HUES6 (cell line): ENCODE data around the gene FGGY.
"Not testable (repeated sequence)": the region's sequence is repeated elsewhere in the genome, so short reads cannot be mapped to it uniquely, and the experiment has no call there.

Experiments
- H3K27ac ChIP-seq: 2 replicates; pipeline ENCODE4 v1.7.0; 2013; ENCODE audit warnings: low read depth, mild to moderate bottlenecking, low read length, inconsistent platforms
- H3K27me3 ChIP-seq: 2 replicates; pipeline ENCODE4 v1.6.1; 2013; ENCODE audit warnings: low read length; ENCODE audit not compliant: control insufficient read depth, insufficient read depth
- H3K36me3 ChIP-seq: 2 replicates; pipeline ENCODE4 v1.6.1; 2013; ENCODE audit warnings: low read length; ENCODE audit not compliant: control insufficient read depth, insufficient read depth
- H3K4me1 ChIP-seq: 2 replicates; pipeline ENCODE4 v1.6.1; 2013; ENCODE audit warnings: low read length; ENCODE audit not compliant: control insufficient read depth, insufficient read depth
- H3K4me3 ChIP-seq: 2 replicates; pipeline ENCODE4 v1.5.1; 2013; ENCODE audit warnings: low read depth, low read length
- H3K9ac ChIP-seq: one replicate; pipeline ENCODE4 v1.6.1; 2013; ENCODE audit warnings: mild to moderate bottlenecking, low read length
- H3K9me3 ChIP-seq: 2 replicates; pipeline ENCODE4 v1.6.1; 2013; ENCODE audit warnings: low read depth, low read length; ENCODE audit not compliant: control insufficient read depth, insufficient read depth

Gene FGGY

DNA sequence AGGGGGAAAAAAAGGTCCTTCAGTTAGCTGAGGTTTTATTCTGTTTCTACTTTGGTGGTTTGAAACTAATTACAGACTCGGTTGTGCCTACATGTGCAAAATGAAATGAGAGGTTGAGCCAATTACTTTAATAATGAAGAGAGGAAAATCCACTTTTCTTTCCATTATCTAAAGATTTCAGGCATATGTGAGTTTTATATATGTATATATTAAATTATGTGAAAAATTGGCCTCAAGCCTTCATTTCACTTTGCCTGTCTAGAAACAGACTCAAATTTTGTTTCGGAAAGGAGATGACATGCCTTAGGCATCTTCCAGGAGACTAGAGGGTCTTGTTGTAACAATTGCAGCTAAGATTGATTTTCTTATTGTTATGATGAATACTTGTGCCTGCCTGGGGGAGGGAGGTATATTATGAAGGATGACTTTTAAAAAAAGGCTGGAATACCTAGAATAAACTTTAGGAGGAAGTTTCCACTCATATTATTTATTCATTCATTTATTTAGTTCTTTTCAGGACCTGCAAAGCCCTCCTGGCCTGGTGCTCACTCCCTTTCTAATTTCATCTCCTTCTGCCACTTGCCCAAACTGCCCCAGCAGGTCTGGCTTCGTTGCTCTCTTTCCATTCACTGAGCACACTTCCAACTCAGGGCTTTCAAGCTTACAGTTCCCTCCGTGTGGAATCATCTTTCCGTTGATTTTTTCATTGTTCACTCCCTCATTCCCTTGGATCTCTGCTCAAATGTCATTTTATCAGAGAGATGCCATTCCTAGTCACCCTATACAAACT, 423.6 kb downstream of the FGGY start:
- Histone ChIP-seq H3K27ac (no peak overlapping the region), H3K27me3 (no peaks in the 10 kb centered on the region), H3K9ac (no peak overlapping the region), H3K4me1 (0 out of 2 replicates have a peak, but pooled peaks cover 4% of the 10 kb centered on the region), H3K4me3 (no peak overlapping the region), H3K9me3 (peaks cover 4% of the 10 kb centered on the region; the same call in 1 of the 2 replicates), H3K36me3 (no peaks in the 10 kb centered on the region)

DNA sequence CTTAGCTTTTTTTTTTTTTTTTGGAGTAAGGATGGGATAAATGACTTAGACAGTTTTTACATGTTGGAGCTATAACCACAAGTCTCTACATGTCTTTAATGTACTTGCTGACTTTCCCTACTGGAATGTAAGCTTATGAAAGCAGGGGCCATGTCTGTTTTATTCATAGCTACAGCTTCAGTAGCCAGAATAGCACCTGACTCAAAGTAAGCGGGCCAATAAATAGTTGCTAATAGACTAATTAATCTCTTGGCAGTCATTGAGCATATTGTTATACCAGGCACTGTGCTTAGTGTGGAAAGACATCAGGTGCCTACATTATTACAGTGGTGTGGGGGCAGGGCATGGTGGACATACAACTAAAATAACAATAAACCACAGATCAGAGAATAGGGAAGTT, 433.4 kb downstream of the FGGY start:
- no peak overlapping the region for H3K27ac ChIP-seq

DNA sequence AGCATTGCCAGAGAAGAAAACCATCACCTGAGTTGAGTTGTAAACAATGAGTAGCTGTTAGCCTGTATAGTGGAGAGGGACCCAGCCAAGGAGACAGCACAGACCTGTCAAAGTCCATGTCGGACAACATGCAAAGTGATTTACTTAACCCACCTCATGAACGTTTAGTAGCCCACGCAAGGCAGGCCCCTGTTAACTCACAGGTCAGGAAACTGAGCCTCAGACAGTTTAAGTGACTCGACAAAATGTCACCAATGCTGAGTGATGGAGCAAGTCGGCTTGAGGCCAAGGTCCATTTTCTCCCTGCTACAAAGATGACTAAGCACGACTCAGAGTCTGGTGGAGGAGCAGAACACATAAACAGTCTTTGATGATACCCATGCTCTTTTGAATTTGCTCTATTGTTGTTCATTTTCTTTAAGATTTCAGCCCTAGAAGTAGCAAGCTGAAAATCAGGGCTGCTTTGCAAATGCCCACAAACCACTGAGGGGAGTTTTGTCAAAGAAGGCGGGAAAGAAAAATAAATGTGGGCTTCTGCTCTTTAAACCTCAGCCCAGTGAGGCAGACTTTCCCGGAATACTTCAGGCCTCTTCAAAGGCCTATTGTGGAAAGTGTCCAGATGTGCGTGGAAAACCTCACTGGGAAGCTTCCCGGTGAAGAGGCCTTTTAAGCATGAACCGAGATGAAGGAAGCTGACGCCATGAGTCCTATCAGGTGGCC, 434.0 kb downstream of the FGGY start:
- Histone ChIP-seq H3K27ac (no peak overlapping the region), H3K9ac (no peak overlapping the region)

More for the DNA sequence above, 433.4 kb downstream of the FGGY start:
- Histone ChIP-seq H3K4me3 (no peak overlapping the region), H3K27me3 (no peaks in the 10 kb centered on the region), H3K9me3 (peaks cover 3% of the 10 kb centered on the region), H3K4me1 (peaks cover 11% of the 10 kb centered on the region), H3K9ac (no peak overlapping the region), H3K36me3 (no peaks in the 10 kb centered on the region)

GRCh38 chr1:59731591-59731990, 434.7 kb downstream of the FGGY start:
- H3K4me1 ChIP-seq = peaks cover 11% of the 10 kb centered on the region
- no peak overlapping the region for H3K4me3 ChIP-seq
- H3K27me3 ChIP-seq = no peaks in the 10 kb centered on the region
- H3K36me3 ChIP-seq = no peaks in the 10 kb centered on the region
- H3K9me3 ChIP-seq = peaks cover 14% of the 10 kb centered on the region
- H3K9ac ChIP-seq = no peak overlapping the region
- no peak overlapping the region for H3K27ac ChIP-seq

More for the DNA sequence above, 434.0 kb downstream of the FGGY start:
- H3K9me3 ChIP-seq = peaks cover 8% of the 10 kb centered on the region
- H3K4me1 ChIP-seq = peaks cover 11% of the 10 kb centered on the region
- no peaks in the 10 kb centered on the region for H3K36me3 ChIP-seq
- H3K4me3 ChIP-seq = no peak overlapping the region
- no peaks in the 10 kb centered on the region for H3K27me3 ChIP-seq

DNA sequence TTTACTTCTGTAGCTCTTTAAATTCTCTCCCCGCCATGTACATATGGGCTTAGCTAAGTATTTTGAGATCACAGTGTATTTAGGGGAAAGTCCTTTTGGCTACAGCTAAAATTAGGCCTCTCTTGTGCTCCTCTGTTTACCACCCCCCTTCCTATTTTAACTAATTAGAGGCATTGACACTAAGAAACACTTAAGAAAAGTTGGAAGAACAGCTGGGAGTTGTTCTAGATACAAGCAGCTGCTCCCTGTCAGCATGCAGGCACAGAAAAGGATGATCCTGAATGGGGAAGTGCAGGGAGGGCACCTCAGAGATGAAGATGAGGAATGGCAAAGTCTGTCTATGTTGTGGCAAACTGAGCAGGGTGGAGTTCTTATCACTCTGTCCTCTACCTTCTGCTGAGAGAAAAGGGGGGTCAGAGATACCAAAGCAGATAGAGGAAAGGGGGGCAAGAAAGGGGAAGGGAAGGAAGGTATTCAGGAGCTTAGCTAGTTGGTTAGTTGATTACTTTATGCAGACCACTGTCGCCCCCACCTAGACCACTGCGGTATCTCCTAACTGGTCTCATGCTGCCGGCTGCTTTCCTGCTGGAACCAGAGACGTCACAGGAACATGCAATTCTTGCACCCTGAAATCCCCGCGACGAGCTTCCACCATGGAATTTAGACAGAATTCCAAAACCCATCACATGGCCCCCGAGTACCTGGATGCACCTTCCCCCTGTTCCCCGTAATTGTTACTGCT, 435.5 kb downstream of the FGGY start:
- Histone ChIP-seq H3K4me1 (peaks cover 11% of the 10 kb centered on the region), H3K36me3 (no peaks in the 10 kb centered on the region), H3K4me3 (no peak overlapping the region), H3K9me3 (peaks cover 22% of the 10 kb centered on the region), H3K27ac (no peak overlapping the region), H3K9ac (no peak overlapping the region), H3K27me3 (no peaks in the 10 kb centered on the region)

DNA sequence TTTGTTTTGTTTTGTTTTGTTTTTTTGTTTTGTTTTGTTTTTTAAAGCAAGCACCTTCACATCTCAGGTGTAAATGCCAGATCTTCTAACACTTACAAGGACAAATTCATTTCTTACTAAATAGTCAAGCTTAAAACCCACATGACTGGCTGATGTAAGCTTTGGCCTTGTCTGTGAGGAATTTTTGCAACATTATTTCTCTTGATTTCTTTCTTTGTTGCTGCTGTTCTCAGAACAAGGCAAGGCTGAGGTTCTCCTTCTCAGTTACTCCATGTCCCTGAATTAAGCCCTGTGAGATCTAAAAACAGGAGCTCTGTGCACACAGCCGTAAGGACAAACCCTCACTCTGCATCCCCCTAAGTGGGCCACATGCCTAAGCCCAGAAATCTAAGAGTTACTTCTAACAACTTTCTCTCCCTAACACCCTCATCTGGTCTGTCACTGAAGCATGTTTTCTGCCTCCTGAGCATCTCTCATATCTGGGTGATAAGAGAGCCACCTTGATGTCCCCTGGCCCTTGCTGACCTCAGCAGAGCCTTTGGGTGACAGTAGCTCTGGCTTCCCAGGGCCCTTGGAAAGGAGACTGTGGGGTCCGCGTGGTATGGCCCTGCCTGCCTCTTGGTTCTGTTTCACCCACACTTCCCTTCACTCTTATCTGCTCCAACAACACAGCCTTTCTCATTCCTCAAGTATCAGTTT, 436.7 kb downstream of the FGGY start:
- H3K4me3 ChIP-seq = no peak overlapping the region
- peaks cover 11% of the 10 kb centered on the region for H3K4me1 ChIP-seq
- no peaks in the 10 kb centered on the region for H3K27me3 ChIP-seq
- no peaks in the 10 kb centered on the region for H3K36me3 ChIP-seq
- H3K9me3 ChIP-seq = peaks cover 27% of the 10 kb centered on the region
- H3K27ac ChIP-seq = no peak overlapping the region
- H3K9ac ChIP-seq = no peak overlapping the region

DNA sequence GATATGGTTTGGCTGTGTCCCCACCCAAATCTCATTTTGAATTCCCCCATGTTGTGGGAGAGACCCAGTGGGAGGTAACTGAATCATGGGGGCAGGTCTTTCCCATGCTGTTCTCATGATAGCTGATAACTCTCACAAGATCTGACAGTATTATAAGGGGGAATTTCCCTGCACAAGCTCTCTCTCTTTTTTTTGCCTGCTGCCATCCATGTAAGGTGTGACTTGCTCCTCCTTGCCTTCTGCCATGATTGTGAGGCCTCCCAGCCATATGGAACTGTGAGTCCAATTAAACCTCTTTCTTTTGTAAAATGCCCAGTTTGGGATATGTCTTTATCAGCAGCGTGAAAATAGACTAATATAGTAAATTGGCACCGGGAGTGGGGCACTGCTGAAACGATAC, 439.0 kb downstream of the FGGY start:
- not testable (repeated sequence) for H3K27ac ChIP-seq, H3K27me3 ChIP-seq, H3K9ac ChIP-seq, H3K36me3 ChIP-seq, H3K4me1 ChIP-seq, H3K4me3 ChIP-seq
- peaks cover 27% of the 10 kb centered on the region for H3K9me3 ChIP-seq

DNA sequence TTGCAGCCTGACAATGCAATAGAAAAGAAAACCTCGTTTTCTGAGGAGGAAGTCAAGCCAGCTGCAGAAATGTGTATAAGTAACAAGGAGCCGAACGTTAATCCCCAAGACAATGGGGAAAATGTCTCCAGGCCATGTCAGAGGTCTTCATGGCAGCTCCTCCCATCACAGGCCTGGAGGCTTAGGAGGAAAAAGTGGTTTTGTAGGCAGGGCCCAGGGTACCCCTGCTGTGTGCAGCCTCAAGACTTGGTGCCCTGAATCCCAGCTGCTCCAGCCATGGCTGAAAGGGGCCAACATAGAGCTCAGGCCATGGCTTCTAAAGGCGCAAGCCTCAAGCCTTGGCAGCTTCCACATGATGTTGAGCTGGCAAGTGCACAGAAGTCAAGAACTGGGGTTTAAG, 439.9 kb downstream of the FGGY start:
- no peaks in the 10 kb centered on the region for H3K36me3 ChIP-seq

GRCh38 chr1:59737638-59738037, 440.7 kb downstream of the FGGY start:
- Histone ChIP-seq H3K4me1 (no peaks in the 10 kb centered on the region), H3K27me3 (no peaks in the 10 kb centered on the region), H3K4me3 (no peak overlapping the region), H3K36me3 (no peaks in the 10 kb centered on the region), H3K27ac (no peak overlapping the region), H3K9ac (no peak overlapping the region), H3K9me3 (peaks cover 27% of the 10 kb centered on the region)

More for the DNA sequence above, 439.9 kb downstream of the FGGY start:
- no peak overlapping the region for H3K9ac ChIP-seq
- no peak overlapping the region for H3K4me3 ChIP-seq
- no peaks in the 10 kb centered on the region for H3K4me1 ChIP-seq
- H3K27ac ChIP-seq = no peak overlapping the region
- peaks cover 27% of the 10 kb centered on the region for H3K9me3 ChIP-seq
- no peaks in the 10 kb centered on the region for H3K27me3 ChIP-seq

DNA sequence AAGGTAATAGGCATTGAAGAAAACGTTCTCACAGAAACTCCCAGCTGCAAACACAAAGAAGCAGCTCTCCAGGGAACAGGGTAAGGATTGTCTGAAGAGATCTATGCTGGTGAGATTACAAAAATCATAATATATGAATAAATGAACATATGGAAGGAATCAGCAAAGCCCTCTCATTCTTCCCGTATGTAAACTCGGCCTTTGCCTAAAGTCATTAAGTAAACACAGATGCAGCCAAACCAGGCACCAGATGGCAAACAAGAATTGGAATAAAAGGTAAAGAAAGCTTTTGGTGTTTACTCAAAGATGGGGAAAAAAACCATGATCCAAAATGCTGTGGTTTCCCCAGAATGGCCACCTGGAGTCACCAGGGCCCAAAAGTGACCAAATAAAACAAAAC, 441.3 kb downstream of the FGGY start:
- no peak overlapping the region for H3K4me3 ChIP-seq
- no peak overlapping the region for H3K9ac ChIP-seq
- no peaks in the 10 kb centered on the region for H3K27me3 ChIP-seq
- no peaks in the 10 kb centered on the region for H3K4me1 ChIP-seq
- no peaks in the 10 kb centered on the region for H3K36me3 ChIP-seq
- no peak overlapping the region for H3K27ac ChIP-seq
- peaks cover 27% of the 10 kb centered on the region for H3K9me3 ChIP-seq
